GM18508 (cell line): ENCODE measurements around the gene TBC1D3I.
"Not testable (repeated sequence)": the region's sequence is repeated elsewhere in the genome, so short reads cannot be mapped to it uniquely, and the experiment has no call there.

Experiments used
- ATAC-seq: cut with Tn5 transposase; IDR thresholded peaks from one replicate; pipeline ENCODE4 v1.9.1; 2021; ENCODE audit warnings: moderate number of reproducible peaks; ENCODE audit not compliant: insufficient read depth, unreplicated experiment

The TBC1D3I gene

DNA sequence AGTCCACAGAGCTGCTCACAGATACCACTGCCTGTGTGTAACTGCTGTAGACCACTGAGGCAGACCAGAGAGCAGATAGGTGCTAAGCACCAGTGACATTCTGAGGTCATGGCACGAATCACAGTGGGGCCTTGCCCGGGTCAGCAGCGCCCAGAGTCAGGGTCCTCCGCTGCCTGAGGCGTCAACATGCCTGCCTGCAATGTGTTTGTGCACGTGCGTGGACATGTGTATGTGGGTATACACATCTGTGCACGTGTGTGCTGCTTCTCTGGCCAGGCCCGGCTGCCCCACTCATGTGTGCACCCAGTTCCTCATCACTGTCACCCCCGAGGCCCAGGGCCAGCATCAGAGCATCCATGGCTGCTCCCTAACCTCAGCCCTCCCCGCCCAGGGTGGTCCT lies at the start of gene TBC1D3I:
TBC1D3I (minus strand) TSS at position 101 of the 400 bp plus-strand sequence. CDS start 1,585 bp downstream, outside the sequence.
- not testable (repeated sequence) for ATAC-seq

DNA sequence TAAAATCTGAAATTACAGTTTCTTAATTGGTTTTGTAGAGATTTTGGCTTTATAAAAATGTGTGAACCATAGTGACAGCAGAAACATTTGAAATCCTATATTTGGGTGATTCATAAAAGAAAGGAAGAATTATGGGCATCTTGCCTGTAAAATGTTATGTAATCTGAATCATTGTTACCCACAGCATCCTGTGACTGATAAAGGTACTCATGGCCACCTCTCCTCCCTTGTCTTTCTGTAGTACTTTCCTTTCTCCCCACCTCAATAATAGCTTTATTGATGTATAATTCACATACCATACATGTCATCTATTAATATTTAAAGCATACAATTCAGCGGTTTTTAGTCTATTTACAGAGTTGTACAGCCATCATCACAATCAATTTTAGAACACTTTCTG lies 30.8 kb upstream of the TBC1D3I start:
- ATAC-seq: not testable (repeated sequence)

DNA sequence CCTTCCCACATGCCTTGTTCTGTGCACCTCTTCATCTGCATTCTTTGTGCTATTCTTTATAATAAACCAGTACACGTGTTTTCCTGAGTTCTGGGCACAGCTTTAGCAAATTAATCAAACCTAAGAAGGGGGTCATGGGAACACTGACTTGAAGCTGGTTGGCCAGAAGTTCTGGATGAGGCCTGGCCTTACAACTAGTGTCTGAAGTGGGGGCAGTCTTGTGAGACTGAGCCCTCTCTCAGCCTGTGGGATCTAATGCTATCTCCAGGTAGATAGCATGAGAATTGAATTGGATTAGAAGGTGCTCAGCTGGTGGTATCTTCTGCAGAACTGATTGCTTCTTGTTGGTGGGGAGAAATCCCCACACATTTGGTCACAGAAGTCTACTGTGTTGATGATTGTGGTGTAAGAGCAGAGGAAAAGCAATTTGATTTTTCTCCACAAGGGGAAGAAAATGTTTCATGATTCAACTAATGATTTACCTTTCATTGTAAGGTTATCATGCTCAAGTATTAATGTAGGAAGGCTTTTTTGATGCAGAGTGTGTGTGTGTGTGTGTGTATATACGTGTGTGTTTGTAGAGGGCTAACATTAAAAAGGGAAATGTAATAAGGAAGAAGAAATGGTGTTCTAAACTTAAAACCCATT lies 25.7 kb upstream of the TBC1D3I start:
- not testable (repeated sequence) for ATAC-seq

DNA sequence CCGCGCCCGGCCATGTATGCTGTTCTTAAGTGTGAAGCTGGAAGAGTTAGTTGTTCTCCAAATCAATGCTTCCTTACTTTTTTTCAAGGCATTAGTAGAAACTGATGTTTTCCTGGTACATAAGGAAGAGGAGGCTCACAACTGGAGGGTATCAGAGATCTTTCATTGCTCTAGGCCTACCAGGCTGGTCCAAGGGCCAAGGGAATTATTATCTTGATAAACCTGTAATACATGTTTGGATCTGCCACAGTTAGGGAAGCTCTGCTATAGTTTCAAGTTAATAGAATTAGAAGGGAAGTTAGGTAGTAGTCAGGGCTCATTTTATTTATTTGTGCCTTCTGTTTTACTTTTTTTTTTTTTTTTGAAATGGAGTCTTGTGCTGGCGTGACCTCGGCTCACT lies 19.8 kb upstream of the TBC1D3I start:
- ATAC-seq: not testable (repeated sequence)

DNA sequence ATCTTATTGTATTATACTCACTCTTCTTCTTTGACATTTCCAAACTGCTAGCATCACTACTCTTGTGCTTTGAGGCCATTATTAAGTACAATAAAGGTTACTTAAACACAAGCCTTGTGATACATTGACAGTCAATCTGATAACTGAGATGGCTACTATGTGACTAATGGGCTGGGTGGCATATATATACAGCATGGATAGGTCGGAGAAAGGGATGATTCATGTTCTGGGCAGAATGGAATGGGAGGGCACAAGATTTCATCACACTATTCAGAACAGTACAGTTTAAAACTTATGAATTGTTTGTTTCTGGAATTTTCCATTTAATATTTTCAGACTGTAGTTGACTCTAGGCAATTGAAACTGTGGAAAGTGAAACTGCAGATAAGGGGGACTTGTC lies 18.9 kb upstream of the TBC1D3I start:
- not testable (repeated sequence) for ATAC-seq

DNA sequence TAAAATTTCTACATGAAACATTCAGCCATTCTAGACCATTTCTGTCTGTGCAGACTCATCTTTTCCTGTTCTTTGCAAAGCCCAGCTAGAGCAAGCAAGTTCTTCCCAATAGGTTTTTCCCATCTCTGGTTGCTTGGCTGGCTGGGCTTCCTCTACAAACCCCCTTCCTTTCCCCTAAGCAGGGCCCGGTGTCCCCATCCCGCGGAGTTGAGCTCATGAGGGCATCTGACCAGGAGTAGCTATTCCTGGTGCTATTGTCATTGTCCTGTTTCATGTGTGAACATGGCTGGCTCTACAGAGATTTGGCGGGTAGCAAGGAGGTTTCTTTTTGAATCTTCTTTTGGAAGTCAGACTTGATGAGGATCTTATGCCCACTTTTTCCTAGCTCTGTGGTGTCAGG lies 22.3 kb downstream of the TBC1D3I start:
- not testable (repeated sequence) for ATAC-seq

DNA sequence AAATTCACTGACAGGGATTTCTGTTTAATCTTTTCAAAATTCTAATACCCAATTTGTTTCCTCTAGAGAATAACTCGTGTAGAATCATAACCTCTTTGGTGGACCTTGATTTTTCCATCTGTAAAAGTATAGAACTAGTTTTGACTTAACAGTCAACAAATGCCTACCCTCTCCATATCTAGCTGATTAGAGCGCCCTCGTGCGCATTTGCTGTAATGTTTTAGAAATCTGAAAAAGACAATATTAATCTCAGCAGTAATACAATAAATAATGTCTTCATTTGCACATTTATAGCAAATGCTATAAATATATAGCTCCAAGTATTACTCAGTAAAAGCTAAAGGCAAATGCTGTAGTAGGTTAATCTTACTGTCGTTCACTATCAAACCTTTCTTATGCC lies 34.7 kb downstream of the TBC1D3I start:
- not testable (repeated sequence) for ATAC-seq

DNA sequence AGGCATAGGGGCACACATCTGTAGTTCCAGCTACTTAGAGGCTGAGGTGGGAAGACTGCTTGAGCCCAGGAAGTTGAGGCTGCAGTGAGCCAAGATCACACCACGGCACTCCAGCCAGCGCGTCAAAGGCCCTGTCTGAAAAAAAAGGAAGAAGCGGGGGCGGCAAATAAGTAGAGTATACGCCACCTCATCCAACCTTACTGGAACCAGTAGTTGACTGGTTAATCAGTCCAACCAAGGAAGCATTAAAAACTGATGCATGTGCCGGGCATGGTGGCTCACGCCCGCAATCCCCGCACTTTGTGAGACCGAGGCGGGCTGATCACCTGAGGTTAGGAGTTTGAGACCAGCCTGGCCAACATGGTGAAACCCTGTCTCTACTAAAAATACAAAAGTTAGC lies 41.4 kb downstream of the TBC1D3I start:
- not testable (repeated sequence) for ATAC-seq

DNA sequence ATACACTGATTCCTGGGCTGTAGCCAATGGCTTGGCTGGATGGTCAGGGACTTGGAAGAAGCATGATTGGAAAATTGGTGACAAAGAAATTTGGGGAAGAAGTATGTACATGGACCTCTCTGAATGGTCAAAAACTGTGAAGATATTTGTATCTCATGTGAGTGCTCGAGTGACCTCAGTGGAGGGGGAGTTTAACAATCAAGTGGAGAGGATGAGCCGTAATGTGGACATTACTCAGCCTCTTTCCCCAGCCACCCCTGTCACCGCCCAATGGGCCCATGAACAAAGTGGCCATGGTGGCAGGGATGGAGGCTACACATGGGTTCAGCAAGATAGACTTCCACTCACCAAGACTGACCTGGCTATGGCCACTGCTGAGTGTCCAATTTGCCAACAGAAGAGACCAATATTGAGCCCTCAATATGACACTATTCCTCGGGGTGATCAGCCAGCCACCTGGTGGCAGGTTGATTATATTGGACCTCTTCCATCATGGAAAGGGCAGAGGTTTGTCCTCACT lies 42.7 kb downstream of the TBC1D3I start:
- not testable (repeated sequence) for ATAC-seq

DNA sequence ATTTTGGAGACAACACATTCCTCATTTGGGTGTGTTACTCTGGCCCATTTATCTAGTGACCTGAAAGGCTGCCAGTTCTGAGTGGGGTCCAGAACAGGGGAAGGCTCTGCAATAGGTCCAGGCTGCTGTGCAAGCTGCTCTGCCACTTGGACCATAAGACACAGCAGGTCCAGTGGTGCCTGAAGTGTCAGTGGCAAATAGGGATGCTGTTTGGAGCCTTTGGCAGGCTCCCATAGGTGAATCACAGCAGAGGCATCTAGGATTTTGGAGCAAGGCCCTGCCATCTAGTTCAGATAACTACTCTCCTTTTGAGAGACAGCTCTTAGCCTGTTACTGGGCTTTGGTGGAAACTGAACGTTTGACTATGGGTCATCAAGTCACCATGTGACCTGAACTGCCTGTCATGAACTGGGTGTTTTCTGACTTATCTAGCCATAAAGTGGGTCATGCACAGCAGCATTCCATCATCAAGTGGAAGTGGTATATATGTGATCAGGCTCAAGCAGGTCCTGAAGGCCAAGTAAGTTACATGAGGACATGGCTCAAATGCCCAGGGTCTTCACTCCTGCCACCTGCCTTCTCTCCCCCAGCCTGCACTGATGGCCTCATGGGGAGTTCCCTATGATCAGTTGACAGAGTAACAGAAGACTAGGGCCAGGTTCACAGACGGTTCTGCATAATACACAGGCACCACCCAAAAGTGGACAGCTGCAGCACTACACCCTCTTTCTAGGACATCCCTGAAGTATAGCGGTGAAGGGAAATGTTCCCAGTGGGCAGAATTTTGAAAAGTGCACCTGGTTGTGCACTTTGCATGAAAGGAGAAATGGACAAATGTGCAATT lies 43.4 kb downstream of the TBC1D3I start:
- ATAC-seq: not testable (repeated sequence)

DNA sequence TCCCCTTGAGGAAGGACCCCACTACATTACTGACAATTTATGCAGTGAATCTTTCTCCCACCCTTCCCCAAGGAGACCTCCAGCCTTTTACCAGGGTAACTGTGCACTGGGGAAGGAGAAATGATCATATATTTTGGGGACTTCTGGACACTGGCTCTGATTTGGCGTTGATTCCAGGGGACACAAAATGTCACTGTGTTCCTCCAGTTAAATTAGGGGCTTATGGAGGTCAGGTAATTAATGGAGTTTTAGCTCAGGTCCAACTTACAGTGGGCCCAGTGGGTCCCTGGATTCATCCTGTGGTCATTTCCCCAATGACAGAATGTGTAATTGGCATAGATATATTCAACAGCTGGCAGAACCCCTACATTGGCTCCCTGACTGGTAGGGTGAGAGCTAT lies 44.8 kb downstream of the TBC1D3I start:
- not testable (repeated sequence) for ATAC-seq

DNA sequence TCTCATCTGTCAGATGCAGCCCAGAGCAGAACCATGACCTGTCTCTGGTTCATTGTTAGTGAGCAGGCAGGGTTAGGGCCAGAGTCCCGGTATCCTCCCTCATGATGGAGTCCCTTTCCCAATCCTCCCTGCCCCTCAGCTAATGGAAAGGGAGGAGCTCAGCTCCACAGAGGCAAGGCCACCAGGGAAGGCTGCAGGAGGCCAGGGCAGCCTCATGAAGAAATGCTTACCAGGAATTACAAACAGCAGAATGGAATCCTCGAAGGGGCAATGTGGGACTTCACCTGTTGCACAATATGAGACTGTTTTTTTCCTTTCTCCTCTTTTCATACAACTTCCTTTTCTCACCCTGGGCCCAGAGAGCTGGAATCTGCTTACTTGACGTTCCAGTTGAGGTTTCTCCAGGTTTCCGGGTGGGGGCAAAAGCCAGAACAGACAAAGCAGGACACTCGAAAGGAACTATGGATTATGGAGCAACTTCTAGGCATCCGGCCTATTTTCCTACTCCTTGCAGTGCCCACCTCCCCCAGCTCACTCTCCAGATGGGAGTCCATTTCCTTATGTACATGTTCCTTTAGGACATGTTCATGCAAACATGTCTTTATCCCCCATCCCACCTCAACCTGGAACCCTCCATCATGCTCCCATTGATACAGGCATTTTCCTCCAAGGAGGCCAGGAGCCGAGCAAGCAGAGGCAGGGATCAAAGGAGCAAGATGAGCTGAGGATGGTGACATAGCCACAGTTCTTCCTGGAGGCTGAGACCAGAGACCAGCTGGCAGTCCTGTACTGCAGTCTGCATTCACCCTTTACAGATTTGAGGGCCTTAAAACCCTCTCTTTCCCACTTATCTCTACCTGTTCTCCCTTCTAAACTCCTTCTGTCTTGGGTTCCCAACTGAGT lies 48.7 kb downstream of the TBC1D3I start:
- not testable (repeated sequence) for ATAC-seq

DNA sequence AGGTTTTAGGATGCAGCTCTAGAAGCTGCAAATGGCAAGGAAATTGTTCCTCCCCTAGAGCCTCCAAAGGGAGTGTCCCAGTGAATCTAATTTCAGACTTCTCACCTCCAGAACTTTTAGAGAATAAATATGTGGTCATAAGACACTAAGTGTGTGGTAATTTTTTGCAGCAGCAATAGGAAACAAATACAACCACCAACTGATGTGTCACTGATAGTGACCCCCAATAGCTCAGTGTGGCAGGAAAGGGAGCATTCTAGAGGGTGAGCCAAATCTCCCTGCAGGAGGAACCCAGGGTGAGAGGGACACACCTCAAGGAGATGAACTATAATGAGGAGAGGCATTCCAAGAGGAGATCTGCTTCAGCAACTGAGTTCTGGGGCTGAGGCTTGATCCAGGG lies 49.5 kb downstream of the TBC1D3I start:
- no peak for ATAC-seq

DNA sequence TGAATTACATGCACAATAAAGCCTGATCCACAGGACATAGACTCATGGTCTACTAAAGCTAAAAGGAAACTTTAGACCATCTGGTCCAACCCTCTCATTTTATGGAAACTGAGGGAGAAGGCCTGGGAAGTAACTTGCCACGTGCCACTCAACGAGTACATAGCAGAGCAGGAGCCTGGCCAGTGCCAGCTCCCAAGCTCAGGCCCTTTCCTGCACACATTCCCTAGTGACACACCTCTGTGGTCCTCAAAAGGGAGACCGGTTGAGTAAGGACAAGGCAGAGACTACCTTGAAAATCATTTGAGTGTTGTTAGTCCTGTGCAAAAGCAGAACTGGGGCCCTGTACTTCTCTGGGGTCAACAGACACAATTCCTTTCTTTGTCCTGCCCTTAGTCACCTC lies 50.7 kb downstream of the TBC1D3I start:
- no peak for ATAC-seq

DNA sequence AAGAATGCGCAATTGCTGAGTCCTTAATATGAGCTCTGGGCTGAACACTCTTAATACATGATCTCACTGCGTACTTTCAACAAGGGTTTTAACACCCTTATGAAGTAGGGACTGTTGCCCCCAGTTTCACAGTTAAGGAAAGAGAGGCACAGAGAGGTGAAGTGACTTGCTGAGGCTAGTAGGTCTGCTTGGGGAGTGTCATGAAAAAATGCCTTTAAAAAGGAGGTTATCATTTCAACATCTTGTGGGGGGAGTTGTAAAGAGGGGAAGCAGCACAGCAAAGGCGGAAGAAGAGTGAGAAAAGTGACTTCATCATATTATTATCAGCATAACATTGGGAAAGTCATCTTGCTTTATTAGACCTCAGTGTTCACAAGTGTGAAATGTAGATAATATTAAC lies 51.4 kb downstream of the TBC1D3I start:
- no peak for ATAC-seq

DNA sequence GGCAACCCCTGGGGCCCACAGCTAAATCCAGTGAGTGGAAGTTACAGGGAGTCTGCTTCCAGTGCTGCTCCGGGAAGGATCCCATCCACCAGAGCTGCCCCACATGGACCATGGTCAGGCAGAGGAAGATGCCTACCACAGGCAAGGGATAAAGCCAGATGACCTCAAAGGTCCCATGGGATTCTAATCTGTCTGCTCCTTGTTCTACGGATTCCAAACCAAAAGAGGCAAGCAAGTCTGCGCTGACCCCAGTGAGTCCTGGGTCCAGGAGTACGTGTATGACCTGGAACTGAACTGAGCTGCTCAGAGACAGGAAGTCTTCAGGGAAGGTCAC lies 52.1 kb downstream of the TBC1D3I start:
- ATAC-seq: no peak

DNA sequence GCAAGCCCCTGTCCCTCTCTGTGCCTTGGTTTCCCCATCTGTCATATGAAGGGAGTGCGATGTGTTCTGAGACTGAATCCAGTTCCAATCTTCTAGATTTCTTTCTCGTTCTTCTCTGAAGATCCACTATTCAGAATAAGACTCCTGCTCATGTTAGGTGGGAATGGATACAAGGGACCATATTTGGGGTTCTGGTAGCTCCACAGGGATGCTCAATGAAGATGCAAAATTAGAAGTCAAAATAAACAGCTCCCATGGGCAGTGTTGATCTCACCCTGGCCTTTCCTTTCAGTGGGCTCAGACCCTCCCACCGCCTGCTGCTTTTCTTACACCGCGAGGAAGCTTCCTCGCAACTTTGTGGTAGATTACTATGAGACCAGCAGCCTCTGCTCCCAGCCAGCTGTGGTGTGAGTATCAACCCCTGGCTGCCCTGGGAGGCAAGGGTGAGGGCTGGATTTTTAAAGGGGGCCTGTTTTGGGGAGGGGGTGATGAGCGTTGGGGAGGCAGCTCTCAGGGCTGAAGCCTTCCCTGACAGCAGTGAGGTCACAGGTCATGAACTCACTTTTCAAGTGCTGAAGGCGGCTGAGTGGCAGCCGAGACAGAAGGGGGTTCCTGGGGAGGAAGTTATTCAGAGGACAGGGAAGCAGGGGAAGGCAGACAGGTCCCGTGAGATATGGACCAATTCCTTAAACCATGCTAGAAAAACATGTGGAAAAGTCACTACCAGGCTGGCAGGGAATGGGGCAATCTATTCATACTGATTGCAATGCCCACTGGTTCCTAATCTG lies 52.7 kb downstream of the TBC1D3I start:
- ATAC-seq: not testable (repeated sequence)

DNA sequence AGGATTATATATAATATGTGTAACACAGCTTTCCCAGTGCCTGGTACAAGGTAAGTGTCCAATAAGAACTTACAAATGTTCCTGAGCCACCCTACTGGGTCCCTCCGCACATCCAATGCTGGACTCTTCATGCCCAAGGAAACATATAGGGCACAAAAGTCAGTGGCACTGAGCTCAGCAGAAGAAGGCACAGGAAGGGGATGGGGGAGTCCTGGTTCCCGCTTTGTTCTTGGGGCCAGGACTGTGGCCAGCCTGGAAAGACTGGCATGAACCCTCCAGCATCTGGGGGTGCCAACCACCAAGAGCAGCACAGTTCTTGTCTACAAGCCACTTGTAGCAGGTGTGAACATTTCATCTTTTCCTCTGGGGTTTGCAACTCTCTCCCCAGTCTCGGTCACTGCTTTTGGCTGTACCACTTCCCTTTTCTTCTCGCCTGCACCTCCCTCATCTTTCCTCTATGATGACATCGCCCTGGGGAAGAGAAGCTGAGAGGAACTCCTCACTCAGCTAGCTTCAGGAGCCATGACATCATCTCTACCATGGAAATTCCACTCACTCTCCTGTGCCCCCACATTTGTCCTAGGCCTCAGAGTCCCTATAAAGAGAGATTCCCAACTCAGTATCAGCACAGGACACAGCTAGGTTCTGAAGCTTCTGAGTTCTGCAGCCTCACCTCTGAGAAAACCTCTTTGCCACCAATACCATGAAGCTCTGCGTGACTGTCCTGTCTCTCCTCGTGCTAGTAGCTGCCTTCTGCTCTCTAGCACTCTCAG lies 53.7 kb downstream of the TBC1D3I start, which contains the start of gene CCL4L2:
CCL4L2 (plus strand) TSS at position 625 of the 773 bp plus-strand sequence.
- ATAC-seq: peak; percentile 37

DNA sequence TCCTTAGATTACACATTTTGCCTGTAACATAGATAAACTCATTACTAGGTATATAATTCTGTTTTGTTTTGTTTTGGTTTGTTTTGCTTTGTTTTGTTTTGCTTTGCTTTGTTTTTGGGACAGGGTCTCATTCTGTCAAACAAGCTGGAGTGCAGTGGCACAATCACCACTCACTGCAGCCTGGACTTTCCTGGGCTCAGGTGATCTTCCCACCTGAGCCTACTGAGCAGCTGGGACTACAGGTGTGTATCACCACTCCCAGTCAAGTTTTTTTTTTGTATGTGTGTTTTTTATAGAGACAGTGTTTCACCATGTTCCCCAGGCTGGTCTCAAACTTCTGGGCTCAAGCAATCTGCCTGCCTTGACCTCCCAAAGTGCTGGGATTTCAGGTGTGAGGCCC lies 54.8 kb downstream of the TBC1D3I start:
- no peak for ATAC-seq
